Erythroblast (primary cell): Measurements from ENCODE around the gene KCTD16.

Experiments
- DNase-seq, 2 experiments: peaks; one replicate each; lab custom pipeline; 2025; lab: John Stamatoyannopoulos, UW
- GATA1 ChIP-seq: IDR thresholded peaks from 2 replicates; pipeline ENCODE4 v1.6.1; 2011; ENCODE audit warnings: low read depth, mild to moderate bottlenecking, control low read depth, low read length, moderate library complexity
- POLR2A ChIP-seq: IDR thresholded peaks from 2 replicates; pipeline ENCODE4 v1.6.1; 2011; ENCODE audit warnings: mild to moderate bottlenecking, low read length

KCTD16 gene

GRCh38 chr5:144331361-144331760, 160.7 kb downstream of the KCTD16 start:
- TF ChIP-seq POLR2A = no peak
- no peak for TF ChIP-seq GATA1

GRCh38 chr5:144332265-144332664, 161.6 kb downstream of the KCTD16 start:
- DNase-seq = no peak
- no peak for TF ChIP-seq POLR2A
- no peak for TF ChIP-seq GATA1

More at GRCh38 chr5:144331361-144331760, 160.7 kb downstream of the KCTD16 start:
- no peak for DNase-seq

GRCh38 chr5:144333336-144333920, 162.8 kb downstream of the KCTD16 start:
- no peak for TF ChIP-seq GATA1
- TF ChIP-seq POLR2A = no peak
- no peak for DNase-seq

GRCh38 chr5:144335561-144335960, 164.9 kb downstream of the KCTD16 start:
- TF ChIP-seq POLR2A (no peak), GATA1 (no peak)
- DNase-seq = no peak

GRCh38 chr5:144336191-144336961, 165.7 kb downstream of the KCTD16 start:
- no peak for TF ChIP-seq POLR2A
- no peak for TF ChIP-seq GATA1
- DNase-seq = no peak

GRCh38 chr5:144352330-144352729, 181.7 kb downstream of the KCTD16 start:
- TF ChIP-seq POLR2A (no peak), GATA1 (no peak)
- DNase-seq = no peak

- TF ChIP-seq POLR2A (no peak), GATA1 (no peak)
- no peak for DNase-seq
Observed at GRCh38 chr5:144352732-144353317, 182.2 kb downstream of the KCTD16 start.

GRCh38 chr5:144356489-144356888, 185.8 kb downstream of the KCTD16 start:
- TF ChIP-seq GATA1 = no peak
- no peak for DNase-seq

- DNase-seq = no peak
- TF ChIP-seq POLR2A (no peak), GATA1 (no peak)
Observed at GRCh38 chr5:144361406-144361805, 190.7 kb downstream of the KCTD16 start.

GRCh38 chr5:144365885-144366284, 195.2 kb downstream of the KCTD16 start:
- no peak for DNase-seq
- TF ChIP-seq POLR2A (no peak), GATA1 (no peak)

- TF ChIP-seq POLR2A (no peak), GATA1 (no peak)
- DNase-seq = no peak
Observed at GRCh38 chr5:144367991-144368390, 197.3 kb downstream of the KCTD16 start.

- TF ChIP-seq POLR2A (no peak), GATA1 (no peak)
- no peak for DNase-seq
Observed at GRCh38 chr5:144368556-144368955, 197.9 kb downstream of the KCTD16 start.

- TF ChIP-seq POLR2A (no peak), GATA1 (no peak)
Observed at GRCh38 chr5:144369006-144369405, 198.3 kb downstream of the KCTD16 start.

GRCh38 chr5:144370273-144370672, 199.6 kb downstream of the KCTD16 start:
- DNase-seq = no peak
- TF ChIP-seq GATA1 (no peak), POLR2A (no peak)

More at GRCh38 chr5:144369006-144369405, 198.3 kb downstream of the KCTD16 start:
- DNase-seq = no peak
